Karpas-422 (cell line): ENCODE measurements around the gene TXNDC11. TPM values are rescaled to one million over a fixed set of nuclear protein-coding genes. Genes with fewer than 3 reads are reported as not detected.
"Not testable (repeated sequence)": the region's sequence is repeated elsewhere in the genome, so short reads cannot be mapped to it uniquely, and the experiment has no call there.

Source experiments
- DNase-seq: peaks from one replicate; pipeline ENCODE4 v3.0.0-alpha.2; 2015
- H2AFZ ChIP-seq: fragments of 200-600 bp; sonication (generic); 2 replicates; pipeline ENCODE4 v1.6.1; 2014; ENCODE audit warnings: antibody characterized with exemption, low read length, mixed read lengths
- H3K27ac ChIP-seq: fragments of 200-600 bp; sonication (generic); 2 replicates; pipeline ENCODE4 v1.5.1; 2014; ENCODE audit warnings: mild to moderate bottlenecking, low read length, moderate library complexity
- H3K27me3 ChIP-seq: fragments of 200-600 bp; sonication (generic); 2 replicates; pipeline ENCODE4 v1.6.1; 2014; ENCODE audit warnings: low read length, mixed read lengths
- H3K36me3 ChIP-seq: fragments of 200-600 bp; sonication (generic); 2 replicates; pipeline ENCODE4 v1.6.1; 2014; ENCODE audit warnings: low read length, mixed read lengths; ENCODE audit not compliant: insufficient read depth
- H3K4me1 ChIP-seq: fragments of 200-600 bp; sonication (generic); 2 replicates; pipeline ENCODE4 v1.6.1; 2014; ENCODE audit warnings: mild to moderate bottlenecking, low read length, mixed read lengths
- H3K4me2 ChIP-seq: fragments of 200-600 bp; sonication (generic); 2 replicates; pipeline ENCODE4 v1.6.1; 2014; ENCODE audit warnings: low read length, low read depth, mild to moderate bottlenecking; ENCODE audit not compliant: poor library complexity, severe bottlenecking
- H3K4me3 ChIP-seq: fragments of 200-600 bp; sonication (generic); 2 replicates; pipeline ENCODE4 v1.5.1; 2014; ENCODE audit warnings: mild to moderate bottlenecking, antibody characterized with exemption, low read length, mixed read lengths
- H3K79me2 ChIP-seq: fragments of 200-600 bp; sonication (generic); 2 replicates; pipeline ENCODE4 v1.6.1; 2014; ENCODE audit warnings: mild to moderate bottlenecking, low read length, mixed read lengths
- H3K9ac ChIP-seq: fragments of 200-600 bp; sonication (generic); 2 replicates; pipeline ENCODE4 v1.6.0; 2014; ENCODE audit warnings: low read length
- H3K9me2 ChIP-seq: fragments of 200-600 bp; sonication (generic), shearing (Covaris generic); replicated peaks from 2 replicates; pipeline ENCODE4 v1.6.0; 2014; ENCODE audit warnings: mild to moderate bottlenecking, low read length, moderate library complexity; ENCODE audit not compliant: insufficient read depth
- H3K9me3 ChIP-seq: fragments of 300-700, 200-600 bp; sonication (generic); 2 replicates; pipeline ENCODE4 v1.6.1; 2014; ENCODE audit warnings: low read length, mixed read lengths
- H4K20me1 ChIP-seq: fragments of 200-600 bp; sonication (generic); 2 replicates; pipeline ENCODE4 v1.6.1; 2014; ENCODE audit warnings: mild to moderate bottlenecking, antibody characterized with exemption, low read length, low read depth; ENCODE audit not compliant: insufficient read depth
- total RNA-seq: library from RNA; depleted of rRNA; stranded (reverse); fragments of >200 nt; shearing (Covaris generic); gene quantifications from 2 replicates; pipeline ENCODE4 v1.2.3, GENCODE V29; 2014; ENCODE audit warnings: low replicate concordance; rRNA removed

The TXNDC11 gene
- total RNA-seq, result 28.5 and 49.6 TPM in 2 replicates

DNA sequence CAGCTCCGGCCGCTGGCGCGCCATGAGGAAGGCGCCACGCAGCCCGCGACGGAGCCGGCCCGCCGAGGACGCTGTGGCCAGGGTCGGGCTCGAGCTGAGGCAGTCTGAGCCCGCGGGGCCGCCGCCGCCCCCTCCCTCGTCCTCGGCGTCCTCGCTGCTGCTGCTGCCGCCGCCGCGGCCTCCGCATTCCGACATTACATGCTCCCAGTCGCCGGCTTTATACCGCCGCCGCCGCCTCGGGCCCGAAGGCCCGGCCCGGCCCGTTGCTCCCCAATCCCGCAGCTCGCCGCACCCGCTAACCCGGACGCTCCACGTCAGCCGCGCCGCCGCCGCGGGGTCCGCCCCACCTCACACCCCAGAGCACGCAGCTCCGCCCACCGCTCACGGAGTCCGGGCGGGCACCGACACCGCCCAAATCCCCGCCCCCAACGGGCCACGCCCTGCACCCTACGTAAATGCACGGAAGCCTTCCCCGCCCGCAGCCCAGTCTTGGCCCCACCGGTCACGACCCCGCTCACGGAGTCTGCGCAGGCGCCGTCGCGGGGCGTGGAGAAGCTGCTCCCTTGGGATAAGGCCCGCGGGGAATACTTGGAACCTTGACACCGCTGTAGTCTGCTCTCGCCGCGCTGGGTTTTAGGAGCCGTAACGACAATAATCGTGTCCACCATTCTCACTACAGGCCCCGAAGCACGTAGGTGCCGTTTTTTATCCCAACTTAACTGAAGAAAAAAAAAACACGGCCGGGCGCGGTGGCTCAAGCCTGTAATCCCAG is at the start of gene TXNDC11:
TXNDC11 (minus strand) TSS at position 322 of the 772 bp plus-strand sequence; CDS start at position 195, 127 bp downstream.
- peak; percentile 100 for DNase-seq
- peak within 1 kb of the TSS; percentile 23; the same call in 1 of the 2 replicates for H2AFZ ChIP-seq
- H3K9me3 ChIP-seq, result no peaks in the 10 kb centered on the region
- no peaks in the 10 kb centered on the region for H3K9me2 ChIP-seq
- H4K20me1 ChIP-seq, result peaks cover 14% of the 10 kb centered on the region
- peaks cover 47% of the 10 kb centered on the region for H3K4me1 ChIP-seq
- H3K27me3 ChIP-seq, result no peaks in the 10 kb centered on the region
- H3K4me2 ChIP-seq, result peak within 1 kb of the TSS; percentile 88
- H3K79me2 ChIP-seq, result peaks cover 48% of the 10 kb centered on the region
- H3K36me3 ChIP-seq, result peaks cover 8% of the 10 kb centered on the region; the same call in 1 of the 2 replicates
- peak within 1 kb of the TSS; percentile 87 for H3K9ac ChIP-seq
- H3K4me3 ChIP-seq, result peak within 1 kb of the TSS; percentile 81
- peak within 1 kb of the TSS; percentile 85 for H3K27ac ChIP-seq

GRCh38 chr16:11791144-11791828 is 48.6 kb upstream of the TXNDC11 start:
- Histone ChIP-seq H3K27ac (no peak overlapping the region), H2AFZ (no peak overlapping the region), H3K9me2 (no peaks in the 10 kb centered on the region), H3K36me3 (peaks cover 10% of the 10 kb centered on the region; the same call in 1 of the 2 replicates), H3K9ac (no peak overlapping the region), H3K4me3 (no peak overlapping the region), H3K4me1 (peaks cover 52% of the 10 kb centered on the region), H4K20me1 (peaks cover 21% of the 10 kb centered on the region), H3K9me3 (no peaks in the 10 kb centered on the region), H3K79me2 (peaks cover 100% of the 10 kb centered on the region), H3K27me3 (no peaks in the 10 kb centered on the region), H3K4me2 (no peak overlapping the region)
- no peak for DNase-seq

DNA sequence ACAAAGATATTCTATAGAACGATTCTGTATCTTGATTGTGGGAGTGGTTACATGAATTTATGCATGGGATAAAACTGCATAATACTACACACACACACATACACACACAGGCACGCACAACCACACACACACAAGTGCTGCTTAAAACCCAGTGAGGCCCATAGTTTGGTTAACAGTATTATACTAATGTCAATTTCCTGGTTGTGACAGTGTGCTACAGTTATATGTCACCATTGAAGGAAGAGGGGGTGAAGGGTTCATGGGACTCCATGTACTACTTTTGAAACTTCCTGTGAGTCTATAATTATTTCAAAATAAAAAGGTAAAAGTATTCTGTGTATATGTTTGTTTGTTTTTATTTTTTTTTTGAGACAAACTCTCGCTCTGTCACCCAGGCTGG is 46.3 kb upstream of the TXNDC11 start:
- Histone ChIP-seq H3K9me2 (no peaks in the 10 kb centered on the region), H3K79me2 (peaks cover 97% of the 10 kb centered on the region), H3K36me3 (peaks cover 6% of the 10 kb centered on the region; the same call in 1 of the 2 replicates), H3K27ac (no peak overlapping the region), H3K4me1 (peaks cover 37% of the 10 kb centered on the region), H3K9ac (no peak overlapping the region), H3K9me3 (no peaks in the 10 kb centered on the region), H3K4me3 (no peak overlapping the region), H3K27me3 (no peaks in the 10 kb centered on the region), H2AFZ (no peak overlapping the region), H4K20me1 (peaks cover 16% of the 10 kb centered on the region), H3K4me2 (no peak overlapping the region)
- no peak for DNase-seq

DNA sequence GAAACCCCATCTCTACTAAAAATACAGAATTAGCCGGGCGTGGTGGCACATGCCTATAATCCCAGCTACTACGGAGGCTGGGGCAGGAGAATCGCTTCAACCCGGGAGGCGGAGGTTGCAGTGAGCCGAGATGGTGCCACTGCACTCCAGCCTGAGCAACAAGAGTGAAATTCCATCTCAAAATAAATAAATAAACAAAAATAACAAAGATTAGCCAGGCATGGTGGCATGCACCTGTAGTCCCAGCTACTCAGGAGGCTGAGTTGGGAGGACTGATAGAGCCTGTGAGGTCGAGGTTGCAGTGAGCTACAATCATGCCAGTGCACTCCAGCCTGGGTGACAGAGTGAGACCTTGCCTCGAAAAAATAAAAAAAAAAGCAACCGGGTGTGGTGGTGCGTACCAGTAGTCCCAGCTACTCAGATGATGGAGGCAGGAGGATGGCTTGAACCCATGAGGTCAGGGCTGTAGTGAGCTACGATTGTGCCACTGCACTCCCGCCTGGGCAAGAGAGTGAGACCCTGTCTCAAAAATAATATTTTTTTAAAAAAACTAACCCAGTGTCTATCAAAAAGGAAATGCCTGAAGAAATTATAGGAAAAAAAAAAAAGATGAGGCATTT is 42.4 kb upstream of the TXNDC11 start:
- not testable (repeated sequence) for H3K9ac ChIP-seq, H3K9me3 ChIP-seq, H3K9me2 ChIP-seq, DNase-seq, H3K36me3 ChIP-seq, H4K20me1 ChIP-seq, H2AFZ ChIP-seq, H3K27me3 ChIP-seq, H3K4me3 ChIP-seq, H3K4me2 ChIP-seq, H3K27ac ChIP-seq
- peaks cover 95% of the 10 kb centered on the region for H3K79me2 ChIP-seq
- H3K4me1 ChIP-seq, result peaks cover 47% of the 10 kb centered on the region

DNA sequence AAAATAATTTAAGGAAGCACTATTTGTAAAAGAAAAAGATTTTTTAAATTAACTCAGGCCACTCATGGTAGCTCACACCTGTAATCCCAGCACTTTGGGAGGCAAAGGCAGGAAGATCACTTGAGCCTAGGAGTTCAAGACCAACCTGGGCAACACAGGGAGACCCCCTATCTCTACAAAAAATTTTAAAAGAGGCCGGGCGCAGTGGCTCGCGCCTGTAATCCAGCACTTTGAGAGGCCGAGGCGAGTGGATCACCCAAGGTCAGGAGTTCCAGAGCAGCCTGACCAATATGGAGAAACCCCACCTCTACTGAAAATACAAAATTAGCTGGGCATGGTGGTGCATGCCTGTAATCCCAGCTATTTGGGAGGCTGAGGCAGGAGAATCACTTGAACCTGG is 41.7 kb upstream of the TXNDC11 start:
- H3K4me2 ChIP-seq, H3K27me3 ChIP-seq, H2AFZ ChIP-seq, DNase-seq, H3K9ac ChIP-seq, H3K9me2 ChIP-seq, H3K36me3 ChIP-seq, H3K4me3 ChIP-seq, H3K9me3 ChIP-seq, H4K20me1 ChIP-seq: not testable (repeated sequence)
- H3K79me2 ChIP-seq, result peaks cover 91% of the 10 kb centered on the region
- peaks cover 47% of the 10 kb centered on the region for H3K4me1 ChIP-seq
- peak overlapping the region; percentile 83; the same call in 1 of the 2 replicates for H3K27ac ChIP-seq

DNA sequence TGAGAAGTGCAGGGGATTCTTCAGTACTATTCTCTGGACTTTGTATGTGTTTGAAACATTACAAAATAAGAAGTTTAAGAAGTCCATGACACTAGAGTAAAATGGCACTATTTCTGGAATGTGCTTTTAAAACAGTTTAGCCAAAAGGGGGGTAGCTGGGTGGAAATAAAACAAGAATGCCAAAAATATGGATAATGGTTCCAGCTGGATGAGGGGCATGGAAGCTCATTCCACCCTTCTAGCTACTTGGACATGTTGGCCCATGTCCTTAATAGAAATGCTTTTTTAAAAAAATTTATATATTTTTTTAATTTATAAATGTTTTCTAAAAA is 41.3 kb upstream of the TXNDC11 start:
- peaks cover 47% of the 10 kb centered on the region for H3K4me1 ChIP-seq
- H2AFZ ChIP-seq, result no peak overlapping the region
- peaks cover 8% of the 10 kb centered on the region; the same call in 1 of the 2 replicates for H3K36me3 ChIP-seq
- H3K27ac ChIP-seq, result peak overlapping the region; percentile 83
- H3K4me3 ChIP-seq, result peak overlapping the region; percentile 15; the same call in 1 of the 2 replicates
- H3K4me2 ChIP-seq, result peak overlapping the region; percentile 52
- peak overlapping the region; percentile 20; the same call in 1 of the 2 replicates for H3K9ac ChIP-seq
- H3K9me2 ChIP-seq, result no peaks in the 10 kb centered on the region
- DNase-seq, result no peak
- peaks cover 91% of the 10 kb centered on the region for H3K79me2 ChIP-seq
- H3K9me3 ChIP-seq, result no peaks in the 10 kb centered on the region
- no peaks in the 10 kb centered on the region for H3K27me3 ChIP-seq
- no peaks in the 10 kb centered on the region for H4K20me1 ChIP-seq

GRCh38 chr16:11783319-11784037 is 40.8 kb upstream of the TXNDC11 start:
- Histone ChIP-seq H3K4me3 (peak overlapping the region; percentile 15; the same call in 1 of the 2 replicates), H3K27ac (peak overlapping the region; percentile 83), H3K9me2 (no peaks in the 10 kb centered on the region), H3K4me2 (peak overlapping the region; percentile 52), H3K27me3 (no peaks in the 10 kb centered on the region), H3K36me3 (peaks cover 8% of the 10 kb centered on the region; the same call in 1 of the 2 replicates), H3K79me2 (peaks cover 88% of the 10 kb centered on the region), H2AFZ (no peak overlapping the region), H3K9ac (peak overlapping the region; percentile 20), H4K20me1 (no peaks in the 10 kb centered on the region), H3K4me1 (peaks cover 47% of the 10 kb centered on the region), H3K9me3 (no peaks in the 10 kb centered on the region)
- peak; percentile 46 for DNase-seq
